ENCODE results near the gene POLRMT.
"Not testable (repeated sequence)": the region's sequence is repeated elsewhere in the genome, so short reads cannot be mapped to it uniquely, and the experiment has no call there.

POLRMT gene

DNA sequence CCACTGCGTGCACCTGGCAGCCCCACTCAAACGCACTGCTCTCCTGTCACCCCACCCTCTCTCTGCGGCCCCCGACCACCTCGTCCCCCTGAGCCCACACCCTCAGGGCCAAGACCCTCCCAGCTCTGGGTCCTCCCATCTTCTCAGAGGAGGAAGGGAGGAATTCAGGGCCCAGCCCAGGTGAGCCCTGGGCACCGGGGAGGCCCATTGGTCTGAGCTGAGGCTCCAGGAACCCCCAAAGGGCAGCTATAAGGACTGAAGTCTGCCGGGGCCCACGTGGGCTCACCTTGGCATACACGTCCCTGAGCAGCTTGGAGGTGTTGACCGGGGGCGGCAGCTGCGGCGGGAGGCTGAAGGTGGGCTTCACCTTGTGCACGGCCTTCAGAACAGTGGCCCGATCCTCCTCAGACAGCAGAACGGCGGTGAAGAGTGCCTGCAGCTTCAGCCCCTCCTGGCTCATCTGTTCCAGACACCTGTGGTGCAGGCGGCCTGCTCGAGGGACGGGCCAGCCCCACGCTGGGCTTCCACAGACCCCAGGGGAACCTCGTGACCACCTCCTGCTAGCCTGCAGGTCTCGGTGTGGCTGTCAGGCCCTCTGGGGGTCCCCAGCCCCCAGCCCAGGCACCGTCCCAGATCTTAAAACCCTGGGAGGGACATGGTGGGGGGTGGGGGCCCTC, 8.8 kb downstream of the POLRMT start:
- TF ChIP-seq ZFX (IDR thresholded peaks at IDR 0.05; ENCODE audit: borderline replicate concordance): no peak
- TF ChIP-seq, protein P1, sequence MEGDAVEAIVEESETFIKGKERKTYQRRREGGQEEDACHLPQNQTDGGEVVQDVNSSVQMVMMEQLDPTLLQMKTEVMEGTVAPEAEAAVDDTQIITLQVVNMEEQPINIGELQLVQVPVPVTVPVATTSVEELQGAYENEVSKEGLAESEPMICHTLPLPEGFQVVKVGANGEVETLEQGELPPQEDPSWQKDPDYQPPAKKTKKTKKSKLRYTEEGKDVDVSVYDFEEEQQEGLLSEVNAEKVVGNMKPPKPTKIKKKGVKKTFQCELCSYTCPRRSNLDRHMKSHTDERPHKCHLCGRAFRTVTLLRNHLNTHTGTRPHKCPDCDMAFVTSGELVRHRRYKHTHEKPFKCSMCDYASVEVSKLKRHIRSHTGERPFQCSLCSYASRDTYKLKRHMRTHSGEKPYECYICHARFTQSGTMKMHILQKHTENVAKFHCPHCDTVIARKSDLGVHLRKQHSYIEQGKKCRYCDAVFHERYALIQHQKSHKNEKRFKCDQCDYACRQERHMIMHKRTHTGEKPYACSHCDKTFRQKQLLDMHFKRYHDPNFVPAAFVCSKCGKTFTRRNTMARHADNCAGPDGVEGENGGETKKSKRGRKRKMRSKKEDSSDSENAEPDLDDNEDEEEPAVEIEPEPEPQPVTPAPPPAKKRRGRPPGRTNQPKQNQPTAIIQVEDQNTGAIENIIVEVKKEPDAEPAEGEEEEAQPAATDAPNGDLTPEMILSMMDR (IDR thresholded peaks at IDR 0.05): no peak
- H3K27ac ChIP-seq: no peak overlapping the region

DNA sequence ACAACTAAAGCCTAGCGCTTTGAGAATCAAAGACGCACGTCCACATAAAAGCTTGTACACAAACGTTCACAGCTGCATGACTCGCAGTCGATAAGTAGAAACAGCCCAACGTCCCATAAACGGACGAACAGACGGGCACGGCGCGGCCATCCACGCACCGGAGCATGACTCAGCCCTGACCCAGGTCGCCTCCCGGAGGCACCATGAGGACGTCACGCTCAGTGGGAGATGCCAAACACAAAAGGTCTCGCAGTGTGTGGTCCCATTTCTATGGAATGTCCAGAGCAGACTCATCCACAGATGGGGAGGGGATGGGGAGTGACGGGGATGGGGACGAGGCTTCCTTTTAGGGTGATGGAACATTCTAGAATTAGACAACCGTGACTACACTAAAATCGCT, 9.4 kb downstream of the POLRMT start:
- no peak for TF ChIP-seq ZFX (IDR thresholded peaks at IDR 0.05; ENCODE audit: borderline replicate concordance)
- TF ChIP-seq, protein P1 (IDR thresholded peaks at IDR 0.05): no peak; the same call in 1 of the 2 replicates
- H3K27ac ChIP-seq: no peak overlapping the region

DNA sequence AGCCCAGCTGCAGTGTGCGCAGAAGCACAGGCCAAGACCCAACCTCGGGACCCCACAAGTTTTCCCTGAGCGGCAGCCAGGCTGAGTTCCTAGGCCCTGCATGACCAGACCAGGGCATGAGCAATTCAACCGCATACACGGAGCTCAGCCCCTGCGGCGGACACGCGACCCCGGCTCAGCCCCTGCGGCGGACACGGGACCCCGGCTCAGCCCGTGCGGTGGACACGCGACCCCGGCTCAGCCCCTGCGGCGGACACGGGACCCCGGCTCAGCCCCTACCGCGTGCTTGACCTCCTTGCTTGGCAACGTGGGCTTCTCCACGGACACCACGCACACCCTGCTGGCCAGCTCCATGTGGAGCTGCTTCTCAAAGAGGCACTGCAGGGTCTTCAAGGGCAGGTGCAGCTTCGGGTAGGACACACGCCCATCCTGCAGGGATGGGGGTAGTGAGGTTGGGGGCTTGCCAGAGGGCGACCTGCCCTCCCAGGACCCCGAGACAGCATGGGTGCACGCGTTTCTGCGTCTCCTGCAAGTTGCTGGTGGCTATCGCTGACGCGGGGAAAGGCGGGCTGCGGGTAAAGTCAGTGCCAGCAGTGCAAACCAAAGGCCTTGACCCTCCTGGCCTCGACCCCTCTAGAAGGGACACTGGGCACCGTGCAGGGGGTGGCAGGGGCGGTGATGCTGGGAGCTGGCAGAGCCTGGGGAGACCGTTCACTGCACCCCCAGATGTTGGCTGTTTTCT, 10.0 kb downstream of the POLRMT start:
- no peak overlapping the region for H3K27ac ChIP-seq
- TF ChIP-seq ZFX (IDR thresholded peaks at IDR 0.05; ENCODE audit: borderline replicate concordance): no peak
- TF ChIP-seq, protein P1 (IDR thresholded peaks at IDR 0.05): no peak

DNA sequence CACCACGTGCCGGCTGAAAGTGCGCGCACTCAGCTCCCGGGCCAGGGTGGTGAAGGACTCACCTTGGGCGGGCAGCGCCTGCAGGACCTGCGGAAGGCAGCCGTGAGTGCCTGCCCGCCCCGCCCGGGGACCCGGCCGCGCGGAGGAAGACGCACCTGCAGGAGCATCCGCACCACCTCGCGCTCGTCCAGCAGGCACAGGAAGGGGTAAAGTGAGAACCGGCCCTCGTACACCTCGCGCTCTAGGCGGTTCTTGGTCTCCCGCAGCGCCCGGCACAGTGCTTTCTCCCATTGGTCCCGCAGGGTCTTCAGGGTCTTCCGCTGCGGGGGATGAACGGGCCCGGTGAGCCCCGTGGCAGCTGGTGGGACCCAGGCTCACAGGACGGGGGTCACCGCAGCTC, 10.7 kb downstream of the POLRMT start:
- no peak overlapping the region for H3K27ac ChIP-seq
- TF ChIP-seq, protein P1 (IDR thresholded peaks at IDR 0.05): no peak
- TF ChIP-seq ZFX (IDR thresholded peaks at IDR 0.05; ENCODE audit: borderline replicate concordance): no peak

DNA sequence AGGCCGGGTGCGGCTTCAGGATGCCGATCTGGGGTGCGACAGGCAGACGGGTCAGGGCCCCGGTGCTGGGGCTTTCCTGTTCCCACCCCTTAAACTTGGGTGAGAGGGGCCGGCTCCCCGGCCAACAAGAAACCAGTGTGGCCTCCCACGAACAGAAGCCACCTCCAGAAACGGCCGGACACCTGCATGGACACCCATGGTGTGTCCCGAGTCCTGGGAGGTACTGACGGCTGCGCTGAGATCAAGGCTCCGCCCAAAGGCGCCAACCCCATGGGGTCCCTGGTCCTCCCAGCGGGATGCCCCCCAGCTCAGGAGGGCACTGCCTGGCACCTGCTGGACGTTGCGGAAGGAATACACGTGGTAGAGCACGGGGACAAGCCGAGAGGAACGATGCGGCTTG, 11.5 kb downstream of the POLRMT start:
- no peak overlapping the region for H3K27ac ChIP-seq
- no peak for TF ChIP-seq ZFX (IDR thresholded peaks at IDR 0.05; ENCODE audit: borderline replicate concordance)
- TF ChIP-seq, protein P1 (IDR thresholded peaks at IDR 0.05): no peak

DNA sequence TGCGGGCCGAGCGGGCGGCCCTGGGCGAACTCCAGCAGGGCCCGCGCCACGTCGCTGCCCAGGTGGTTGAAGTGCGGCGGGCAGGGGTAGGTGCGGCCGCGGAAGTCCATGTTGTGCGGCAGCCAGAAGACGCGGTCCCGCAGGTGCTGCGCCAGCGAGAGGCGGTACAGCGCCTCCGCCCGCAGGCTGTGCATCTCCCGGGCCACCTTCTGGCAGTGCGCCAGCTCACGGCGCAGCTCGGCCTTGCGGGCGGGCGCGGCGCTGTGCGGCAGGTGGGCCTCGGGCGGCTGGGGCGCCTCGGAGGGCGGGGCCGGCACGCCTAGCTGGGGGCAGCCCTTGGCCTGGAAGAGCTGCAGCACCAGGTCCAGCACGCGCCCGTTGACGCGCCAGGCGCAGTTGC, 12.1 kb downstream of the POLRMT start:
- not testable (repeated sequence) for H3K27ac ChIP-seq

DNA sequence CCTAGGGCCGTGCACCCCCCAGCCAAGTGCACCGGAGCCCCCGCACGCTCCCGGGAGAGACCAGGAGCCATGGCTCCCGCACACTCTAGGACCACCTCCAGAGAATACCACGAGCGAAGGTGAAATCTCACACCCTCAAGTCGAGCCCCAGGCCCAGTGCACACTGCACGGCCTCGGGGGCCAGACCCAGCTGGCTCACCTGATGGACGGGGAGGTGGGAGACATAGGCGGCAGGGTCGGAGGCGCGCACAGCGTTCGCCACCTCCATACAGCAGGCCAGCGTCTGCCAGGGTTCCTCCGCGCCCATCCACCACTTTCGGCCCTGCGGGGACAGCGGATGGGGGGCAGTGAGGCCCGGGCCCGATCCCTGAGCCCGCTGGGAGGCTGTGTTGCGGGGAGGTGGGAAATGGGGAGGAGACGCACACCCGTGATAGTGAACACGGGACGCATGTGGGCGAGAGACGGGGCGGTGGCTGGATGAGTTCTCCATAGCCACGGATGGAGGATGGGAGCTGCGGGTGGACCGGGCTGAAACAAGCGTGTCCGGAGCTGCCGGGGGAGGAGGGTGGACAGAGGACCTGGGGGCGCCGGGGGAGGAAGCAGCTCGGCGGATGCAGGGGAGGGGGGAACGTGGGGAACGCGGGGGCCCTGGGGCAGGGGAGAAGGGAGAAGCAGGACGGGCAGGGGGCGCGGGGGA, 13.0 kb downstream of the POLRMT start:
- H3K27ac ChIP-seq: no peak overlapping the region
- TF ChIP-seq, protein P1 (IDR thresholded peaks at IDR 0.05): no peak
- TF ChIP-seq ZFX (IDR thresholded peaks at IDR 0.05; ENCODE audit: borderline replicate concordance): no peak
